ENCODE measurements around the gene LST1. TPM values are rescaled to one million over a fixed set of nuclear protein-coding genes. Genes with fewer than 3 reads are reported as not detected.

Gene LST1
- total and polyA plus RNA-seq, 2 donors (not counting 1 experiment from before 2014, with no cell fraction given): 7.4 to 30.5 TPM

DNA sequence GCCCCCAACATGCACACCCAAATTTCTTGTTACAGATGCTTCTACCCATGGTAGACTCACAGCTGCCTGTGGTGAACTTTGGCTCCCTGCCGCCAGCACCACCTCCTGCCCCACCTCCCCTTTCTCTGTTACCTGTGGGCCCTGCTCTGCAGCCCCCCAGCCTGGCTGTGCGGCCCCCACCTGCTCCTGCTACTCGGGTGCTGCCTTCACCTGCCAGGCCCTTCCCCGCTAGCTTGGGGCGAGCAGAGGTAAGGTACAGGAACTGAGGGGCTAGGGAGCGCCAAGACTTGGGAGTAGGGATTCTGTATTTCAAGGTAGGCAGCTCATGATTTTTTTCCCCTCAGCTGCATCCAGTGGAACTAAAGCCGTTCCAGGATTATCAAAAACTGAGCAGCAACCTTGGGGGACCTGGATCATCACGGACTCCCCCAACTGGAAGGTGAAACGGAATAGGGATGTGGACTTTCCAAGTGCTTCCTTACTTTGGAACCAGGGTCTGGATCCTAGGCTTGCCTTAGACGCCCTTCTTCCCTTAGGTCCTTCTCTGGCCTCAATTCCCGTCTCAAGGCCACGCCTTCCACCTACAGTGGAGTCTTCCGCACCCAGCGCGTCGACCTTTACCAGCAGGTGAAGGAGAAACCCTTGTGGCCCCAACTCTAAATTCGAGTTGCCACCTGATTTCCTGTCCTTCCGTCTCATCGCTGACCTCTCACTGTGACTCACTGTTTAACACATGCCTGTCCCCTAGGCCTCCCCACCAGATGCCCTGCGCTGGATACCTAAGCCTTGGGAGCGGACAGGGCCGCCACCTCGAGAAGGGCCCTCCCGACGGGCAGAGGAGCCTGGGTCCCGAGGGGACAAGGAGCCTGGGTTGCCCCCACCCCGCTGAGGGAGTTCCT lies 50.9 kb downstream of the LST1 start:
- no peak overlapping the region for H3K4me2 ChIP-seq (replicated peaks; ENCODE audit: low read depth, low read length, poor library complexity, severe bottlenecking)
- ATAC-seq (ENCODE audit: low read depth): no peak

More for the DNA sequence above, 50.9 kb downstream of the LST1 start:
- Mint-ChIP-seq H3K4me1 (no peaks in the 10 kb centered on the region), H3K27ac (no peak overlapping the region), H3K4me3 (no peak overlapping the region), H3K9me3 (ENCODE audit: insufficient read depth) (no peaks in the 10 kb centered on the region), H3K27me3 (no peaks in the 10 kb centered on the region)
- no peak for DNase-seq
- H3K9ac ChIP-seq (ENCODE audit: low read length): no peak overlapping the region
- no peak overlapping the region for H3K4me3 ChIP-seq (ENCODE audit: control extremely low read depth in 1 of 5, extremely low read depth in 1 of 5, insufficient read depth in 1 of 5, low read depth in 2 of 5, low read length in 4 of 5)
- H3K27ac ChIP-seq (ENCODE audit: low read length in 2 of 2): no peak overlapping the region
- no peaks in the 10 kb centered on the region for H3K9me3 ChIP-seq (ENCODE audit: control extremely low read depth in 1 of 3, control insufficient read depth in 2 of 3, insufficient read depth in 1 of 3, low read length in 2 of 3)
- peaks cover 12 to 91% of the 10 kb centered on the region in 2 experiments for H3K36me3 ChIP-seq (replicated peaks in 1 of 2; ENCODE audit: control extremely low read depth in 1 of 2, control insufficient read depth in 1 of 2, extremely low read depth in 1 of 2, insufficient read depth in 2 of 2, low read length in 1 of 2)
- no peaks in the 10 kb centered on the region for H3K4me1 ChIP-seq (ENCODE audit: control insufficient read depth in 2 of 2, insufficient read depth in 2 of 2, low read length in 2 of 2)
- peaks cover 22% of the 10 kb centered on the region for H4K20me1 ChIP-seq (ENCODE audit: control insufficient read depth, insufficient read depth, low read length, poor library complexity, severe bottlenecking)
- ChIA-PET CTCF (interaction anchor here (0.6 kb wide), 1 partner anchor 195 kb away, joined by 3 read pairs; no protein-coding TSS in a partner anchor), POLR2A (interaction anchor here (1.1 kb wide), 1 partner anchor 15 kb away, joined by 3 read pairs; no protein-coding TSS in a partner anchor)
- no peak for TF ChIP-seq EZH2 (IDR thresholded peaks at IDR 0.05; ENCODE audit: borderline replicate concordance, insufficient read depth, low read depth, low read length, poor library complexity, severe bottlenecking)
- TF ChIP-seq, protein P1, sequence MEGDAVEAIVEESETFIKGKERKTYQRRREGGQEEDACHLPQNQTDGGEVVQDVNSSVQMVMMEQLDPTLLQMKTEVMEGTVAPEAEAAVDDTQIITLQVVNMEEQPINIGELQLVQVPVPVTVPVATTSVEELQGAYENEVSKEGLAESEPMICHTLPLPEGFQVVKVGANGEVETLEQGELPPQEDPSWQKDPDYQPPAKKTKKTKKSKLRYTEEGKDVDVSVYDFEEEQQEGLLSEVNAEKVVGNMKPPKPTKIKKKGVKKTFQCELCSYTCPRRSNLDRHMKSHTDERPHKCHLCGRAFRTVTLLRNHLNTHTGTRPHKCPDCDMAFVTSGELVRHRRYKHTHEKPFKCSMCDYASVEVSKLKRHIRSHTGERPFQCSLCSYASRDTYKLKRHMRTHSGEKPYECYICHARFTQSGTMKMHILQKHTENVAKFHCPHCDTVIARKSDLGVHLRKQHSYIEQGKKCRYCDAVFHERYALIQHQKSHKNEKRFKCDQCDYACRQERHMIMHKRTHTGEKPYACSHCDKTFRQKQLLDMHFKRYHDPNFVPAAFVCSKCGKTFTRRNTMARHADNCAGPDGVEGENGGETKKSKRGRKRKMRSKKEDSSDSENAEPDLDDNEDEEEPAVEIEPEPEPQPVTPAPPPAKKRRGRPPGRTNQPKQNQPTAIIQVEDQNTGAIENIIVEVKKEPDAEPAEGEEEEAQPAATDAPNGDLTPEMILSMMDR (IDR thresholded peaks at IDR 0.05): no peak
- peaks cover 6% of the 10 kb centered on the region for H3K79me2 ChIP-seq (ENCODE audit: control insufficient read depth, insufficient read depth, low read length)
- intact Hi-C loops (cut with micrococcal nuclease): no loop called here
- no peaks in the 10 kb centered on the region for H3K27me3 ChIP-seq (replicated peaks in 1 of 4; ENCODE audit: control extremely low read depth in 1 of 4, control insufficient read depth in 3 of 4, insufficient read depth in 4 of 4, low read length in 3 of 4)
- 94% methylated on average over 21 of the region's 27 CpGs for WGBS (ENCODE audit: insufficient coverage)
- H2AFZ ChIP-seq (ENCODE audit: insufficient read depth, low read depth, low read length, poor library complexity, severe bottlenecking): no peak overlapping the region

Small RNA genes within 50 kb of the gene (small RNA-seq; reads per million reads assigned to genes)
- not detected for gene MIR6832 (ENCODE audit: insufficient read length, low read depth, low replicate concordance)
- 29.4 reads per million, percentile 91 among the genes with 10 or more reads in this experiment for gene SNORA38 (ENCODE audit: insufficient read length, low read depth, low replicate concordance)
- 12,958 reads per million, percentile 99 among the genes with 10 or more reads in this experiment for gene SNORD117 (ENCODE audit: insufficient read length, low read depth, low replicate concordance)
- not detected for gene SNORD84 (ENCODE audit: insufficient read length, low read depth, low replicate concordance)
- gene UQCRHP1 (ENCODE audit: insufficient read length, low read depth, low replicate concordance): not detected

Other genes starting within 250 kb of the LST1 start
Only the 30 nearest of the 35 such genes appear.
- 13.9 and 17.1 TPM in 2 replicates for gene MICA, start 182.7 kb upstream of the LST1 start, total RNA-seq
- gene MICA, start 182.7 kb upstream of the LST1 start, polyA plus RNA-seq: 19.8 and 28.5 TPM in 2 replicates
- 21.9 and 24.2 TPM in 2 replicates for gene MICB, start 88.1 kb upstream of the LST1 start, total RNA-seq
- 24.5 and 30.9 TPM in 2 replicates for gene MICB, start 88.1 kb upstream of the LST1 start, polyA plus RNA-seq
- gene MCCD1, start 57.3 kb upstream of the LST1 start, total RNA-seq: not detected in 2 replicates
- gene MCCD1, start 57.3 kb upstream of the LST1 start, polyA plus RNA-seq: not detected in 2 replicates
- gene DDX39B, start 44.3 kb upstream of the LST1 start, total RNA-seq: 576 and 577 TPM in 2 replicates
- 838 and 919 TPM in 2 replicates for gene DDX39B, start 44.3 kb upstream of the LST1 start, polyA plus RNA-seq
- 3.3 and 4.4 TPM in 2 replicates for gene ATP6V1G2, start 39.7 kb upstream of the LST1 start, total RNA-seq
- gene ATP6V1G2, start 39.7 kb upstream of the LST1 start, polyA plus RNA-seq: 4.5 and 5.2 TPM in 2 replicates
- 17.8 and 18.4 TPM in 2 replicates for gene NFKBIL1, start 38.7 kb upstream of the LST1 start, total RNA-seq
- gene NFKBIL1, start 38.7 kb upstream of the LST1 start, polyA plus RNA-seq: 6.4 and 10.3 TPM in 2 replicates
- 5.6 and 8.8 TPM in 2 replicates for gene LTA, start 14.0 kb upstream of the LST1 start, total RNA-seq
- gene LTA, start 14.0 kb upstream of the LST1 start, polyA plus RNA-seq: 8.4 and 8.6 TPM in 2 replicates
- 22.2 and 22.6 TPM in 2 replicates for gene TNF, start 10.7 kb upstream of the LST1 start, total RNA-seq
- 15.6 and 21.9 TPM in 2 replicates for gene TNF, start 10.7 kb upstream of the LST1 start, polyA plus RNA-seq
- gene LTB, start 3.9 kb upstream of the LST1 start, total RNA-seq: 473 and 488 TPM in 2 replicates
- 832 and 938 TPM in 2 replicates for gene LTB, start 3.9 kb upstream of the LST1 start, polyA plus RNA-seq
- 24.7 and 28.5 TPM in 2 replicates for gene NCR3, start 6.7 kb downstream of the LST1 start, total RNA-seq
- gene NCR3, start 6.7 kb downstream of the LST1 start, polyA plus RNA-seq: 52.2 and 52.5 TPM in 2 replicates
- 1.3 and 1.5 TPM in 2 replicates for gene AIF1, start 29.0 kb downstream of the LST1 start, total RNA-seq
- gene AIF1, start 29.0 kb downstream of the LST1 start, polyA plus RNA-seq: 4.7 and 7.5 TPM in 2 replicates
- gene PRRC2A, start 34.4 kb downstream of the LST1 start, total RNA-seq: 265 and 278 TPM in 2 replicates
- gene PRRC2A, start 34.4 kb downstream of the LST1 start, polyA plus RNA-seq: 152 and 153 TPM in 2 replicates
- gene BAG6, start 66.4 kb downstream of the LST1 start, total RNA-seq: 345 and 348 TPM in 2 replicates
- gene BAG6, start 66.4 kb downstream of the LST1 start, polyA plus RNA-seq: 252 and 276 TPM in 2 replicates
- 2.6 and 3.6 TPM in 2 replicates for gene APOM, start 69.6 kb downstream of the LST1 start, total RNA-seq
- gene APOM, start 69.6 kb downstream of the LST1 start, polyA plus RNA-seq: 11.6 and 11.9 TPM in 2 replicates
- 34.0 and 35.1 TPM in 2 replicates for gene C6orf47, start 74.5 kb downstream of the LST1 start, total RNA-seq
- gene C6orf47, start 74.5 kb downstream of the LST1 start, polyA plus RNA-seq: 5.8 and 7.6 TPM in 2 replicates
- 24.2 and 24.3 TPM in 2 replicates for gene GPANK1, start 78.7 kb downstream of the LST1 start, total RNA-seq
- gene GPANK1, start 78.7 kb downstream of the LST1 start, polyA plus RNA-seq: 18.3 and 22.6 TPM in 2 replicates
- gene CSNK2B, start 79.8 kb downstream of the LST1 start, total RNA-seq: 141 and 146 TPM in 2 replicates
- 124 and 142 TPM in 2 replicates for gene CSNK2B, start 79.8 kb downstream of the LST1 start, polyA plus RNA-seq
- gene LY6G5B, start 83.7 kb downstream of the LST1 start, total RNA-seq: 42.3 and 44.2 TPM in 2 replicates
- gene LY6G5B, start 83.7 kb downstream of the LST1 start, polyA plus RNA-seq: 25.2 and 28.4 TPM in 2 replicates
- 0.76 and 2.1 TPM in 2 replicates for gene LY6G5C, start 94.8 kb downstream of the LST1 start, total RNA-seq
- 0.40 and 3.4 TPM in 2 replicates for gene LY6G5C, start 94.8 kb downstream of the LST1 start, polyA plus RNA-seq
- 78.3 and 90.3 TPM in 2 replicates for gene ABHD16A, start 117.0 kb downstream of the LST1 start, total RNA-seq
- 97.5 and 97.6 TPM in 2 replicates for gene ABHD16A, start 117.0 kb downstream of the LST1 start, polyA plus RNA-seq
- not detected in 2 replicates for gene LY6G6F, start 120.6 kb downstream of the LST1 start, total RNA-seq
- 0.32 TPM in 1 of 2 replicates, not detected in the other for gene LY6G6F, start 120.6 kb downstream of the LST1 start, polyA plus RNA-seq
- gene LY6G6D, start 129.1 kb downstream of the LST1 start, total RNA-seq: not detected in 2 replicates
- not detected in 2 replicates for gene LY6G6D, start 129.1 kb downstream of the LST1 start, polyA plus RNA-seq
- not detected in 2 replicates for gene LY6G6C, start 135.5 kb downstream of the LST1 start, total RNA-seq
- gene LY6G6C, start 135.5 kb downstream of the LST1 start, polyA plus RNA-seq: 0.13 and 0.30 TPM in 2 replicates
- 0.24 and 0.54 TPM in 2 replicates for gene MPIG6B, start 137.1 kb downstream of the LST1 start, total RNA-seq
- 1.6 and 4.8 TPM in 2 replicates for gene MPIG6B, start 137.1 kb downstream of the LST1 start, polyA plus RNA-seq
- gene DDAH2, start 143.0 kb downstream of the LST1 start, total RNA-seq: 51.1 and 59.2 TPM in 2 replicates
- 64.7 and 87.2 TPM in 2 replicates for gene DDAH2, start 143.0 kb downstream of the LST1 start, polyA plus RNA-seq
- 216 and 221 TPM in 2 replicates for gene CLIC1, start 150.3 kb downstream of the LST1 start, total RNA-seq
- 178 and 290 TPM in 2 replicates for gene CLIC1, start 150.3 kb downstream of the LST1 start, polyA plus RNA-seq
- 49.9 and 50.1 TPM in 2 replicates for gene MSH5, start 153.7 kb downstream of the LST1 start, total RNA-seq
- 51.6 and 64.7 TPM in 2 replicates for gene MSH5, start 153.7 kb downstream of the LST1 start, polyA plus RNA-seq
- gene SAPCD1, start 176.4 kb downstream of the LST1 start, total RNA-seq: 11.1 and 12.9 TPM in 2 replicates
- 12.9 and 21.5 TPM in 2 replicates for gene SAPCD1, start 176.4 kb downstream of the LST1 start, polyA plus RNA-seq
- gene VWA7, start 191.1 kb downstream of the LST1 start, total RNA-seq: 5.2 and 5.6 TPM in 2 replicates
- 3.2 and 6.0 TPM in 2 replicates for gene VWA7, start 191.1 kb downstream of the LST1 start, polyA plus RNA-seq
- gene VARS1, start 209.5 kb downstream of the LST1 start, total RNA-seq: 47.4 and 52.3 TPM in 2 replicates
- gene VARS1, start 209.5 kb downstream of the LST1 start, polyA plus RNA-seq: 54.8 and 66.8 TPM in 2 replicates

Measured in B cell (primary cell).